ENCODE data around the gene KCNT1.

KCNT1 gene

DNA sequence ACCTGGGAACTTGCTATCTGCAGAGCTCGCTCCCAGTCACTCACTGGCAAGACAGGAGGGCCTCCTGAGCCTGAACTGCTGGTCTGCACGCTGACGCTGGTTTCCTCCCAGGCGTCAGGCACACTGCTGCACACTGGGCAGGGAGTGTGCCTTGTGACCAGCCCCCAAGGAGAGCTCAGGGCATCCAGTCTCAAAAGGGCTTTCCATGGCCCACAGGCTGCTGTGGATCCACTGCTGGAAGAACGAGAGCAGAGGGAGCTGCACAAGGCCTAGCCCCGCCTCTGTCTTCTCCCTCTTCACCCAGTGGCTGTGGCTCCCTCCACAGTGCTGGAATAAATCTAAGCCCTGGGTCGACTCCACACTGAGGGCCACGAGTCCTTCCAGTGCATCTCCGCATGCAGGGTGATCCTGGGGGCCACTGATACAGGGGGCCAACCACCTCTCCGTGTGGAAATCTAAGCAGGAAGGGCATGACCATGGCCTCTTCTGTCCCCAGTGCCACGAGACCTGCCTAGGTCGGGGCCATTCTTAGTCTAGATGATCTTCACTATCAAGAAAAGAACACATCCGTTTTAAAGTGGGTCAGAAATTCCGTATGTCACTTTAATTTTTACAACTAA is 111.8 kb downstream of the KCNT1 start:
- H4K91ac ChIP-seq (ENCODE audit: low read depth, low read length, poor library complexity), result no peak overlapping the region
- H3K9ac ChIP-seq (ENCODE audit: low read depth, low read length, poor library complexity), result no peak overlapping the region
- WGBS, 2 donors (ENCODE audit: extremely low coverage in 2 of 2, insufficient read length in 2 of 2, insufficient replicate concordance in 1 of 2), result no CpG with 5 or more reads among the region's 14 CpGs
- no peak overlapping the region for H3K4ac ChIP-seq (ENCODE audit: low read length)
- H3K27me3 ChIP-seq (ENCODE audit: control insufficient read depth in 3 of 3, insufficient read depth in 3 of 3, low read depth in 1 of 3, low read length in 3 of 3), result no peaks in the 10 kb centered on the region
- no peak overlapping the region for H2BK15ac ChIP-seq (ENCODE audit: low read length)
- DNase-seq (ENCODE audit: low spot score), result no peak
- H2BK120ac ChIP-seq (ENCODE audit: low read depth, low read length), result no peak overlapping the region
- no peak overlapping the region for H3K23ac ChIP-seq (ENCODE audit: low read depth, low read length, poor library complexity)
- no peak overlapping the region for H2BK5ac ChIP-seq (ENCODE audit: low read length)
- no peak overlapping the region for H3K4me3 ChIP-seq (ENCODE audit: low read length in 2 of 2)
- H4K8ac ChIP-seq (ENCODE audit: low read depth, low read length), result no peak overlapping the region
- H3K4me1 ChIP-seq (ENCODE audit: control insufficient read depth in 2 of 2, insufficient read depth in 1 of 2, low read depth in 1 of 2, low read length in 2 of 2), result no peaks in the 10 kb centered on the region
- H3K36me3 ChIP-seq (replicated peaks in 1 of 2; ENCODE audit: control insufficient read depth in 2 of 2, insufficient read depth in 2 of 2, low read length in 2 of 2), result peaks cover 80 to 100% of the 10 kb centered on the region in 2 donors
- no peak overlapping the region for H2AK5ac ChIP-seq (ENCODE audit: low read depth, low read length)
- no peak overlapping the region for H3K27ac ChIP-seq (replicated peaks; ENCODE audit: low read length)
- H3K18ac ChIP-seq (ENCODE audit: low read length), result no peak overlapping the region
- no peak overlapping the region for H2BK12ac ChIP-seq (ENCODE audit: low read length)
- no peak overlapping the region for H3K14ac ChIP-seq (ENCODE audit: low read length)
- peaks cover 2 to 5% of the 10 kb centered on the region in 2 donors for H3K9me3 ChIP-seq (replicated peaks in 1 of 2; ENCODE audit: control insufficient read depth in 2 of 2, insufficient read depth in 1 of 2, low read depth in 1 of 2, low read length in 2 of 2)
- no peak overlapping the region for H3K4me2 ChIP-seq (ENCODE audit: insufficient read depth, low read length, poor library complexity, severe bottlenecking)
- H2AFZ ChIP-seq (ENCODE audit: low read length), result no peak overlapping the region
- peaks cover 4% of the 10 kb centered on the region for H3K79me1 ChIP-seq (ENCODE audit: low read depth, low read length)

DNA sequence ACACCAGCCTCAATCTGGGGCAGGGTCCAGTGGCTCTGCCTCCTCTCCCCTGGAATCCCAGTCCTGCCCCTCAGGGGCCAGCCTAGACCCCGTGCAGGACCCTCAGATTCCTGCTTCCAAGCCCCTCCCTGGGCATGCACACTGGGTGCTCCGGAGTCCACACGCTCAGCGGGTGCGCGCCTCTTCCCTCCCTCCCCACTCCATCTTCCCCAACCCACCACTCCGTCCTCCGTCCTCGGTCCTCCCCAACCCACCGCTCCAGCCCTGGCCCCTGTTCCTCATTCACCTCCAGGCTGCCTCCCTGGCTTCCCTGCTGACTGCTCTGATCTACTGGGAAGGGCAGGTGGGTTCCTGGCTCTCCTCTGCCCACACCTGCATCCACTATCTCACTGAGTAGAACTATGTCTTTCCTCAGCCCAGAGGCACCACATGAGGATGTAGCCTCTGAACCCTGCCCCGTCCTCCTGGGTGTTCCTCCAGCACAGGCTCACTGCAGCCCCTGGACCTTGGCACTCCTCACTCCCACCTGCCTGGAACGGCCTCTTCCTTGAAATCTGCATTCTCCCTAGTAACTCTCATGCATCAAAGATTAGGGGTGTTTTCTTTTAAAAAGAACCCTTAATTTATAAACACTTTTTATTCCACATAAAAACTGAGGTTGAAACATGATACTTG is 112.6 kb downstream of the KCNT1 start:
- H4K91ac ChIP-seq (ENCODE audit: low read depth, low read length, poor library complexity), result no peak overlapping the region
- H4K8ac ChIP-seq (ENCODE audit: low read depth, low read length), result no peak overlapping the region
- no peak overlapping the region for H2BK12ac ChIP-seq (ENCODE audit: low read length)
- H3K4me2 ChIP-seq (ENCODE audit: insufficient read depth, low read length, poor library complexity, severe bottlenecking), result no peak overlapping the region
- no peak overlapping the region for H3K9ac ChIP-seq (ENCODE audit: low read depth, low read length, poor library complexity)
- no peak overlapping the region for H3K4me3 ChIP-seq (ENCODE audit: low read length in 2 of 2)
- H2AK5ac ChIP-seq (ENCODE audit: low read depth, low read length), result no peak overlapping the region
- H3K27ac ChIP-seq (replicated peaks; ENCODE audit: low read length), result no peak overlapping the region
- H3K23ac ChIP-seq (ENCODE audit: low read depth, low read length, poor library complexity), result no peak overlapping the region
- peaks cover 4% of the 10 kb centered on the region for H3K79me1 ChIP-seq (ENCODE audit: low read depth, low read length)
- H2BK15ac ChIP-seq (ENCODE audit: low read length), result no peak overlapping the region
- no peak overlapping the region for H2BK5ac ChIP-seq (ENCODE audit: low read length)
- H3K4me1 ChIP-seq (ENCODE audit: control insufficient read depth in 2 of 2, insufficient read depth in 1 of 2, low read depth in 1 of 2, low read length in 2 of 2), result no peaks in the 10 kb centered on the region
- peaks cover 0 to 5% of the 10 kb centered on the region in 2 donors for H3K9me3 ChIP-seq (replicated peaks in 1 of 2; ENCODE audit: control insufficient read depth in 2 of 2, insufficient read depth in 1 of 2, low read depth in 1 of 2, low read length in 2 of 2)
- H3K18ac ChIP-seq (ENCODE audit: low read length), result no peak overlapping the region
- WGBS, 2 donors (ENCODE audit: extremely low coverage in 2 of 2, insufficient read length in 2 of 2, insufficient replicate concordance in 1 of 2), result no CpG with 5 or more reads among the region's 12 CpGs
- H3K14ac ChIP-seq (ENCODE audit: low read length), result no peak overlapping the region
- H3K4ac ChIP-seq (ENCODE audit: low read length), result no peak overlapping the region
- no peaks in the 10 kb centered on the region for H3K27me3 ChIP-seq (ENCODE audit: control insufficient read depth in 3 of 3, insufficient read depth in 3 of 3, low read depth in 1 of 3, low read length in 3 of 3)
- DNase-seq (ENCODE audit: low spot score), result no peak
- no peak overlapping the region for H2AFZ ChIP-seq (ENCODE audit: low read length)
- H3K36me3 ChIP-seq (replicated peaks in 1 of 2; ENCODE audit: control insufficient read depth in 2 of 2, insufficient read depth in 2 of 2, low read length in 2 of 2), result peaks cover 80 to 99% of the 10 kb centered on the region in 2 donors
- H2BK120ac ChIP-seq (ENCODE audit: low read depth, low read length), result no peak overlapping the region

DNA sequence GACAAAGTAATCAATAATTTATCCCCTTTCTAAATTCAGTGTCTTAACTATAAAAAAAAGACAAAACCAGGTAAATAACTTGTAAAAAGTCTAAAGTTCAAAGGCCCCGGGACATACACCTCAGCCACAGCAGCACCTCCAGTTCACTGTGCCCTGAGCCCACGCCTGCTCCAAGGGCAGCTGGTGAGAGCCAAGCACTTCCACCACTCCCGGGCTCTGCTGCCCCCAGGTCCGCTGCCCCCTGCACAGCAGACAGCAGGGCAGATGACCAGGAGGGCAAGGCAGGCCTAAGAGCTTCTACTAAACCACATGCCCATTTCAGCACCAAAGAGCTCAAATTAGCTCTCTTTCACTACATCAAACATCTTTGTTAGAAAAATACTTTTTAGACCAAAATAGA is 113.4 kb downstream of the KCNT1 start:
- Histone ChIP-seq H3K18ac (ENCODE audit: low read length) (no peak overlapping the region), H2AK5ac (ENCODE audit: low read depth, low read length) (no peak overlapping the region), H3K4me2 (ENCODE audit: insufficient read depth, low read length, poor library complexity, severe bottlenecking) (no peak overlapping the region), H3K14ac (ENCODE audit: low read length) (no peak overlapping the region), H3K27ac (replicated peaks; ENCODE audit: low read length) (no peak overlapping the region), H2BK15ac (ENCODE audit: low read length) (no peak overlapping the region), H3K4me1 (ENCODE audit: control insufficient read depth in 2 of 2, insufficient read depth in 1 of 2, low read depth in 1 of 2, low read length in 2 of 2) (no peaks in the 10 kb centered on the region), H4K8ac (ENCODE audit: low read depth, low read length) (no peak overlapping the region), H2BK12ac (ENCODE audit: low read length) (no peak overlapping the region), H3K27me3 (ENCODE audit: control insufficient read depth in 3 of 3, insufficient read depth in 3 of 3, low read depth in 1 of 3, low read length in 3 of 3) (no peaks in the 10 kb centered on the region), H3K23ac (ENCODE audit: low read depth, low read length, poor library complexity) (no peak overlapping the region), H2AFZ (ENCODE audit: low read length) (no peak overlapping the region), H3K79me1 (ENCODE audit: low read depth, low read length) (peaks cover 4% of the 10 kb centered on the region), H2BK120ac (ENCODE audit: low read depth, low read length) (no peak overlapping the region), H3K9me3 (replicated peaks in 1 of 2; ENCODE audit: control insufficient read depth in 2 of 2, insufficient read depth in 1 of 2, low read depth in 1 of 2, low read length in 2 of 2) (peaks cover 0 to 5% of the 10 kb centered on the region in 2 donors), H3K4me3 (ENCODE audit: low read length in 2 of 2) (no peak overlapping the region), H3K4ac (ENCODE audit: low read length) (no peak overlapping the region), H2BK5ac (ENCODE audit: low read length) (no peak overlapping the region), H3K36me3 (replicated peaks in 1 of 2; ENCODE audit: control insufficient read depth in 2 of 2, insufficient read depth in 2 of 2, low read length in 2 of 2) (peaks cover 80 to 99% of the 10 kb centered on the region in 2 donors), H4K91ac (ENCODE audit: low read depth, low read length, poor library complexity) (no peak overlapping the region), H3K9ac (ENCODE audit: low read depth, low read length, poor library complexity) (no peak overlapping the region)
- DNase-seq (ENCODE audit: low spot score), result no peak
- no CpG with 5 or more reads among the region's 4 CpGs for WGBS, 2 donors (ENCODE audit: extremely low coverage in 2 of 2, insufficient read length in 2 of 2, insufficient replicate concordance in 1 of 2)

DNA sequence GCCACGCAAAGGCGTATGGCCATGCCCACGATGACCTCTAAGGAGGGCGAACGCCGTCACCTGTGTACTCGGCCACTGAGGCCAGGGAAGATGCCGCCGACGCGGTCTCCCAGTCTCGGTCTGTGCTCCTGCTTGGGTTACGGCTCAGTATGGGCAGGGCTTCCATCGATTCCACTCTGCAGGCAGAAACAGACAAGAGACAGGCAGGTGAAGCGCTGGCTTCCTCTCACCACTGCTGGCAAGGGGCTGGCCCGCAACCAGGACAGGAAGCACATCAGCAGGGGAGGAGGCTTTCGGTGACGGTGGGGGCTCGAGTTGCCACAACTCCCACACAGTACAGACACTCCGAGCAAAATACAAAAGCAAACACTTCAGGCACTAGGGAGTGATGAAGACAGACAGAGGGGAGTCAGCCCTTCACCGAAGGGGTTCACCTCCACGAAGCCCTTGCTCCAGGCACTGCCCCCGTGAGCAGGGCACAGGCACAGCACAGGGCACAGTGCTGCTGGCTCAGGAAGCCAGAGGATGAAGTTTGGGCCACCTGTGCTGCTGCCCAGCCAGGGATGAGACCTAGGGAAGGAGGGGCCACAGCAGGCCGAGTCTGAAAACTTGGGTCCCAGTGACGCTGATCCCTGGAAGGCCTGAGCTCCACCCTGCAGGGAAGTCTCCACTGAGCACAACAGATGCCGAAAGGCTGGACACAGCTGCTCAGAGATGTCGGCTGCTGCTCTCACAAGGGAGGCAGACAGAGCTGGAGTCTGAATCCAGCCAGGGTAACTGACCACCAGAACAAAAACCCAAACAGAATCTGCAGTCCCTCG is 114.1 kb downstream of the KCNT1 start:
- no peak overlapping the region for H3K23ac ChIP-seq (ENCODE audit: low read depth, low read length, poor library complexity)
- H2AK5ac ChIP-seq (ENCODE audit: low read depth, low read length), result no peak overlapping the region
- H3K9me3 ChIP-seq (replicated peaks in 1 of 2; ENCODE audit: control insufficient read depth in 2 of 2, insufficient read depth in 1 of 2, low read depth in 1 of 2, low read length in 2 of 2), result peaks cover 0 to 5% of the 10 kb centered on the region in 2 donors
- H3K4me1 ChIP-seq (ENCODE audit: control insufficient read depth in 2 of 2, insufficient read depth in 1 of 2, low read depth in 1 of 2, low read length in 2 of 2), result no peaks in the 10 kb centered on the region
- no peak overlapping the region for H3K14ac ChIP-seq (ENCODE audit: low read length)
- H4K91ac ChIP-seq (ENCODE audit: low read depth, low read length, poor library complexity), result no peak overlapping the region
- no peak overlapping the region for H2BK12ac ChIP-seq (ENCODE audit: low read length)
- peak overlapping the region in 1 of 2 donors; percentile 27 for H3K4me3 ChIP-seq (ENCODE audit: low read length in 2 of 2)
- H3K4me2 ChIP-seq (ENCODE audit: insufficient read depth, low read length, poor library complexity, severe bottlenecking), result no peak overlapping the region
- H3K36me3 ChIP-seq (replicated peaks in 1 of 2; ENCODE audit: control insufficient read depth in 2 of 2, insufficient read depth in 2 of 2, low read length in 2 of 2), result peaks cover 82 to 99% of the 10 kb centered on the region in 2 donors
- no peak overlapping the region for H3K27ac ChIP-seq (replicated peaks; ENCODE audit: low read length)
- peak overlapping the region; percentile 54 for H2BK5ac ChIP-seq (ENCODE audit: low read length)
- H3K79me1 ChIP-seq (ENCODE audit: low read depth, low read length), result peaks cover 4% of the 10 kb centered on the region
- H3K27me3 ChIP-seq (ENCODE audit: control insufficient read depth in 3 of 3, insufficient read depth in 3 of 3, low read depth in 1 of 3, low read length in 3 of 3), result no peaks in the 10 kb centered on the region
- peak overlapping the region; percentile 51 for H3K9ac ChIP-seq (ENCODE audit: low read depth, low read length, poor library complexity)
- no peak overlapping the region for H2BK120ac ChIP-seq (ENCODE audit: low read depth, low read length)
- H3K18ac ChIP-seq (ENCODE audit: low read length), result no peak overlapping the region
- no peak overlapping the region for H3K4ac ChIP-seq (ENCODE audit: low read length)
- WGBS, 2 donors (ENCODE audit: extremely low coverage in 2 of 2, insufficient read length in 2 of 2, insufficient replicate concordance in 1 of 2), result no CpG with 5 or more reads among the region's 28 CpGs
- no peak overlapping the region for H4K8ac ChIP-seq (ENCODE audit: low read depth, low read length)
- no peak overlapping the region for H2AFZ ChIP-seq (ENCODE audit: low read length)
- no peak for DNase-seq (ENCODE audit: low spot score)
- H2BK15ac ChIP-seq (ENCODE audit: low read length), result no peak overlapping the region
